Adrenal gland (tissue), 5 donors: ENCODE data around the gene MYRFL.

Experiments used
- POLR2A ChIP-seq, 2 donors: fragments of 450-650 bp; IDR thresholded peaks; one replicate each; pipeline ENCODE4 v1.6.1; 2017; ENCODE audit warnings: antibody characterized with exemption in 2 of 2, mild to moderate bottlenecking in 2 of 2, moderate library complexity in 1 of 2
- TF ChIP-seq, protein P1 (sequence below), 6 experiments: fragments of 450-650 bp in 4 of 6; fragments of 200-600 bp in 2 of 6; sonication (generic) in 1 of 6; IDR thresholded peaks; 1 replicate in 5 of 6; 2 replicates in 1 of 6; pipeline versions ENCODE4 v1.5.1 to v1.8.0; 2016 to 2021; ENCODE audit warnings: antibody characterized with exemption in 6 of 6, mild to moderate bottlenecking in 2 of 6, moderate library complexity in 1 of 6
- donor health status: DM: no; HTN: no; CAD: no.

DNA sequence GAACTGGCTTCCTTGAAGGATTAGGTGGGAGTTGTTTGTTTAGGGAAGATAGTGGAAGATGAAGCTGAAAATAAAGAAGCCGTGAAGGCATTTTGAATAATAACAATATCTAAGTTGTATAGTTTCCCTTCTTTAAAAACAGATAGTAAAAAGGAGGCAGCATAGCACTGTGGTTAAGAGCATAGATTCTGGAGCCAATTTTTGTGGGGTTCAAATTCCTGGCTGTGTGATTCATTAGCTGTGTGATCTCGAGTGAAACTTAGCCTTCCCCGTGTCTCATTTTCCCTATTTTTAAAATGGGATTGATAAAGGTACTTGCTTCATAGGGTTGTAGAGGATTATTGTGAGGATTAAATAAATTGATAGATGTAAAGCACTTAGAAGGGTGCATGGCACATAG, 104.5 kb downstream of the MYRFL start:
- TF ChIP-seq POLR2A (IDR thresholded peaks at IDR 0.05) = no peak
- TF ChIP-seq, protein P1, sequence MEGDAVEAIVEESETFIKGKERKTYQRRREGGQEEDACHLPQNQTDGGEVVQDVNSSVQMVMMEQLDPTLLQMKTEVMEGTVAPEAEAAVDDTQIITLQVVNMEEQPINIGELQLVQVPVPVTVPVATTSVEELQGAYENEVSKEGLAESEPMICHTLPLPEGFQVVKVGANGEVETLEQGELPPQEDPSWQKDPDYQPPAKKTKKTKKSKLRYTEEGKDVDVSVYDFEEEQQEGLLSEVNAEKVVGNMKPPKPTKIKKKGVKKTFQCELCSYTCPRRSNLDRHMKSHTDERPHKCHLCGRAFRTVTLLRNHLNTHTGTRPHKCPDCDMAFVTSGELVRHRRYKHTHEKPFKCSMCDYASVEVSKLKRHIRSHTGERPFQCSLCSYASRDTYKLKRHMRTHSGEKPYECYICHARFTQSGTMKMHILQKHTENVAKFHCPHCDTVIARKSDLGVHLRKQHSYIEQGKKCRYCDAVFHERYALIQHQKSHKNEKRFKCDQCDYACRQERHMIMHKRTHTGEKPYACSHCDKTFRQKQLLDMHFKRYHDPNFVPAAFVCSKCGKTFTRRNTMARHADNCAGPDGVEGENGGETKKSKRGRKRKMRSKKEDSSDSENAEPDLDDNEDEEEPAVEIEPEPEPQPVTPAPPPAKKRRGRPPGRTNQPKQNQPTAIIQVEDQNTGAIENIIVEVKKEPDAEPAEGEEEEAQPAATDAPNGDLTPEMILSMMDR (IDR thresholded peaks at IDR 0.05) = no peak
